Endodermal cell (in vitro differentiated cells): ENCODE measurements around the gene PLA2G15. TPM values are rescaled to one million over a fixed set of nuclear protein-coding genes. Genes with fewer than 3 reads are reported as not detected.

Experiments used
- DNase-seq: peaks from one replicate; pipeline ENCODE4 v3.0.0-alpha.2; 2017
- H3K27ac ChIP-seq: 2 replicates; pipeline ENCODE4 v1.5.1; 2013; ENCODE audit warnings: mild to moderate bottlenecking, low read depth, low read length, moderate library complexity
- H3K27me3 ChIP-seq: 2 replicates; pipeline ENCODE4 v1.6.1; 2013; ENCODE audit warnings: mild to moderate bottlenecking, low read length, moderate library complexity; ENCODE audit not compliant: insufficient read depth, control insufficient read depth, poor library complexity, severe bottlenecking
- H3K36me3 ChIP-seq: 2 replicates; pipeline ENCODE4 v1.7.0; 2013; ENCODE audit warnings: mild to moderate bottlenecking, low read length, moderate library complexity; ENCODE audit not compliant: control insufficient read depth, insufficient read depth
- H3K4me1 ChIP-seq: one replicate; pipeline ENCODE4 v1.7.0; 2013; ENCODE audit warnings: low read length; ENCODE audit not compliant: control insufficient read depth, insufficient read depth
- H3K4me3 ChIP-seq: 2 replicates; pipeline ENCODE4 v1.5.1; 2013; ENCODE audit warnings: mild to moderate bottlenecking, low read length, moderate library complexity
- H3K9ac ChIP-seq: 2 replicates; pipeline ENCODE4 v1.6.1; 2013; ENCODE audit warnings: mild to moderate bottlenecking, low read length, moderate library complexity; ENCODE audit not compliant: poor library complexity, severe bottlenecking; ENCODE audit errors: extremely low read depth
- H3K9me3 ChIP-seq: 2 replicates; pipeline ENCODE4 v1.6.1; 2013; ENCODE audit warnings: mild to moderate bottlenecking, low read length, moderate library complexity; ENCODE audit not compliant: control insufficient read depth
- H3K27ac Mint-ChIP-seq: 2 replicates; pipeline ENCODE4 v1.8.0; 2020; ENCODE audit warnings: mixed read lengths
- H3K27me3 Mint-ChIP-seq: 2 replicates; pipeline ENCODE4 v1.8.0; 2021; ENCODE audit warnings: mild to moderate bottlenecking, mixed read lengths; ENCODE audit not compliant: insufficient read depth
- H3K36me3 Mint-ChIP-seq: 2 replicates; pipeline ENCODE4 v1.8.0; 2020; ENCODE audit warnings: low read depth, mixed read lengths
- H3K4me1 Mint-ChIP-seq: 2 replicates; pipeline ENCODE4 v1.8.0; 2020; ENCODE audit warnings: mixed read lengths
- H3K4me3 Mint-ChIP-seq: 2 replicates; pipeline ENCODE4 v1.8.0; 2020; ENCODE audit warnings: mild to moderate bottlenecking, moderate library complexity, mixed read lengths
- H3K9me3 Mint-ChIP-seq: 2 replicates; pipeline ENCODE4 v1.8.0; 2020; ENCODE audit warnings: mild to moderate bottlenecking, mixed read lengths
- WGBS, 2 experiments: methylation state at CpG; one replicate each; pipeline versions ENCODE4 v1.1.5 to v1.1.7; 2013; ENCODE audit warnings: missing lambda C conversion rate in 2 of 2, mixed read lengths in 1 of 2; ENCODE audit not compliant: insufficient coverage in 1 of 2, insufficient read length in 1 of 2; 5-methylcytosine and 5-hydroxymethylcytosine counted together
- total RNA-seq, 2 donors: library from RNA; stranded (reverse); fragmentation: NEBNext Ultra II Directional in 1 of 2; extraction: Animal tissue kit (Norgen Biotek cat#: 25700) in 1 of 2; gene quantifications; 2 replicates in 1 of 2; 3 replicates in 1 of 2; pipeline ENCODE4 v1.2.1, GENCODE V29; 2021
- TF ChIP-seq, protein P1 (sequence below): fragments of 200-600 bp; sonication (generic); conservative IDR thresholded peaks from 2 replicates; pipeline ENCODE4 v1.5.0; 2021; ENCODE audit warnings: antibody characterized with exemption, mild to moderate bottlenecking

The PLA2G15 gene
- total RNA-seq, 2 donors from 2014 or later = 8.7 to 10.0 TPM

DNA sequence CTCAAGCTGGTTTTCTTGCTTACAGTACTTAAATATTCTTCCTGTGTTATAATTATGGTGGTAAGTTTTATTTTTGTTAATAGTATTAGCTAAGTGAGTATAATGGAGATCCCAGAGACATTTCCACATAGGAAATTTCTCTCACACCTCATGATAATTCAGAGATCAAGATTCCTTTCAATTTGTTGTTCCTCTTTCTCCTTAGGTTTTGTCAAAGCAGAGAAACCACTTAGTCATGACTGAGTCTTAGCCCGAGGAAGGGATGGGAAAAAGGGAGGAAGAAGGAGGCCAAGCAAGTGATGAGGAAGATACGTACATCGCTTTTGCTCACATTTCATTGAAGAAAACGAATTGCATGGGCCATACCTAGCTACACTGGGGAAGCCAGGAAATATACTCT, 27.7 kb upstream of the PLA2G15 start:
- TF ChIP-seq, protein P1, sequence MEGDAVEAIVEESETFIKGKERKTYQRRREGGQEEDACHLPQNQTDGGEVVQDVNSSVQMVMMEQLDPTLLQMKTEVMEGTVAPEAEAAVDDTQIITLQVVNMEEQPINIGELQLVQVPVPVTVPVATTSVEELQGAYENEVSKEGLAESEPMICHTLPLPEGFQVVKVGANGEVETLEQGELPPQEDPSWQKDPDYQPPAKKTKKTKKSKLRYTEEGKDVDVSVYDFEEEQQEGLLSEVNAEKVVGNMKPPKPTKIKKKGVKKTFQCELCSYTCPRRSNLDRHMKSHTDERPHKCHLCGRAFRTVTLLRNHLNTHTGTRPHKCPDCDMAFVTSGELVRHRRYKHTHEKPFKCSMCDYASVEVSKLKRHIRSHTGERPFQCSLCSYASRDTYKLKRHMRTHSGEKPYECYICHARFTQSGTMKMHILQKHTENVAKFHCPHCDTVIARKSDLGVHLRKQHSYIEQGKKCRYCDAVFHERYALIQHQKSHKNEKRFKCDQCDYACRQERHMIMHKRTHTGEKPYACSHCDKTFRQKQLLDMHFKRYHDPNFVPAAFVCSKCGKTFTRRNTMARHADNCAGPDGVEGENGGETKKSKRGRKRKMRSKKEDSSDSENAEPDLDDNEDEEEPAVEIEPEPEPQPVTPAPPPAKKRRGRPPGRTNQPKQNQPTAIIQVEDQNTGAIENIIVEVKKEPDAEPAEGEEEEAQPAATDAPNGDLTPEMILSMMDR = no peak
- Histone ChIP-seq H3K9me3 (no peaks in the 10 kb centered on the region), H3K27me3 (no peaks in the 10 kb centered on the region), H3K36me3 (no peaks in the 10 kb centered on the region), H3K4me1 (peaks cover 4% of the 10 kb centered on the region), H3K9ac (no peak overlapping the region), H3K27ac (no peak overlapping the region), H3K4me3 (no peak overlapping the region)
- peaks cover 7% of the 10 kb centered on the region for H3K36me3 Mint-ChIP-seq
- 94 to 100% methylated on average over 4 of the region's 4 CpGs for WGBS, 2 experiments
- no peak for DNase-seq
- peaks cover 19% of the 10 kb centered on the region for H3K4me1 Mint-ChIP-seq
- peak overlapping the region; percentile 48 for H3K27ac Mint-ChIP-seq
- no peaks in the 10 kb centered on the region for H3K9me3 Mint-ChIP-seq
- H3K27me3 Mint-ChIP-seq = no peaks in the 10 kb centered on the region
- H3K4me3 Mint-ChIP-seq = no peak overlapping the region

DNA sequence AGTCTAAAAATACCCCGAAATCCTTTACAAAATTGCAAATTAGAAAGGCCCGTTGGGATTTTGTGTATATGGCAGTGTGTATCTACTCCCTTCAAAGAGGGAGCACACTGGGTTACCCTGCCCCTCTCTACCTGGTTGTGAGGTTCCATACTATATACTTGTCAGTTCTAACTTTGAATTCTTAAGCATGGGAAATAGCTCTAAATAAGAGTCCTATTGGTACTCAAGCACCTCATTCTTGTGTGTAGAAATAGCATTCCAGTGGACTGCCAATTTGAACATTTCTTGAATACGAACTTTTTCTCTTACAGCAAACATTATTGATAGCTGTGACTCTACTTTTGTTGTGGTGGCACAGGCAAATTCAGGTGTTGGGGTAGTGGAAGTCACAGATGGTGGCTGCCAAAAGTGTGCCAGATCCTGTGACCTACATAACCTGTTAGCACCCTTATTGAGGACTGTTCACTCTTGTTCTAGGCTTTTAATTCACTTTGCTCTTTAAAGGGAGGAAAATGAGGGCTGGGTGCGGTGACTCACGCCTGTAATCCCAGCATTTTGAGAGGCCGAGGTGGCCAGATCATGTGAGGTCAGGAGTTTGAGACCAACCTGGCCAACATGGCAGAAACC, 25.3 kb upstream of the PLA2G15 start:
- H3K4me1 Mint-ChIP-seq = peaks cover 11% of the 10 kb centered on the region
- peaks cover 4% of the 10 kb centered on the region for H3K4me1 ChIP-seq
- H3K9me3 Mint-ChIP-seq = no peaks in the 10 kb centered on the region
- H3K27me3 ChIP-seq = no peaks in the 10 kb centered on the region
- H3K27ac Mint-ChIP-seq = peak overlapping the region; percentile 91
- no peaks in the 10 kb centered on the region for H3K9me3 ChIP-seq
- no peak overlapping the region for H3K4me3 Mint-ChIP-seq
- TF ChIP-seq, protein P1 = no peak
- no peak overlapping the region for H3K27ac ChIP-seq
- DNase-seq = no peak
- H3K4me3 ChIP-seq = no peak overlapping the region
- WGBS, 2 experiments = 90 to 96% methylated on average over 2 to 6 of the region's 6 CpGs
- H3K36me3 ChIP-seq = no peaks in the 10 kb centered on the region
- H3K27me3 Mint-ChIP-seq = no peaks in the 10 kb centered on the region
- H3K36me3 Mint-ChIP-seq = peaks cover 8% of the 10 kb centered on the region
- H3K9ac ChIP-seq = no peak overlapping the region

DNA sequence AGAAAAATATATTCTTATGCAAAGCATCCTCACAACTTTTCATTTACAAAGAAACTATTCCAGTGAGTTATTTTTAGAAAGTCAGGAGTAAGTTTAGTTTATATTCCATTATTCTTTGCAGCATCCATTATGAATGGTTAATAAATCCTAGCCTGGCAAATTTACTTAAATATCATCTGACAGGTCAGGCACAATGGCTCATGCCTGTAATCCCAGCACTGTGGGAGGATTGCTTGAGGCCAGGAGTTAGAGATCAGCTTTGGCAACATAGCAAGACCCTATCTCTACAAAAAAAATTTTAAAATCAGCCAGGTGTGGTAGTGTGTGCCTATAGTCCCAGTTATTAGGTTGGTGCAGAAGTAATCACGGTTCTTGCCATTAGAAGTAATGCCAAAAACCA, 22.1 kb upstream of the PLA2G15 start:
- no peak overlapping the region for H3K4me3 ChIP-seq
- H3K4me1 ChIP-seq = no peaks in the 10 kb centered on the region
- Mint-ChIP-seq H3K4me3 (no peak overlapping the region), H3K36me3 (peaks cover 7% of the 10 kb centered on the region), H3K9me3 (no peaks in the 10 kb centered on the region), H3K27me3 (no peaks in the 10 kb centered on the region), H3K27ac (no peak overlapping the region), H3K4me1 (peaks cover 6% of the 10 kb centered on the region)
- 100% methylated on average over 1 of the region's 1 CpG; no CpG with 5 or more reads in 1 of the 2 experiments for WGBS, 2 experiments
- H3K9me3 ChIP-seq = no peaks in the 10 kb centered on the region
- no peak for DNase-seq
- H3K27ac ChIP-seq = no peak overlapping the region
- H3K36me3 ChIP-seq = peaks cover 6% of the 10 kb centered on the region
- TF ChIP-seq, protein P1 = no peak
- H3K9ac ChIP-seq = no peak overlapping the region
- no peaks in the 10 kb centered on the region for H3K27me3 ChIP-seq
